OCI-LY3 (cell line): Measurements from ENCODE around the gene RPL5.

Experiments used
- CTCF ChIP-seq: fragments of 200-600, 300-600 bp; sonication (generic); IDR thresholded peaks from 2 replicates; pipeline ENCODE4 v1.5.1; 2014; ENCODE audit warnings: antibody characterized with exemption, low read length, low read depth
- EZH2phosphoT487 ChIP-seq: fragments of 200-600 bp; shearing (Covaris generic); IDR thresholded peaks from 2 replicates; pipeline ENCODE4 v1.6.1; 2018; ENCODE audit warnings: antibody characterized with exemption, mixed run types, low read depth

- no peak for TF ChIP-seq CTCF
- TF ChIP-seq EZH2phosphoT487: no peak
Measured at GRCh38 chr1:92791487-92792066, 40.3 kb upstream of the RPL5 start.
